Colonic mucosa (tissue), 4 donors: Measurements from ENCODE around the gene TNNI3. TPM values are rescaled to one million over a fixed set of nuclear protein-coding genes. Genes with fewer than 3 reads are reported as not detected.

Experiments used
- DNase-seq: peaks from one replicate; pipeline ENCODE4 v3.0.0-alpha.2; 2020
- H3K27ac ChIP-seq: fragments of 200-600 bp; one replicate; pipeline ENCODE4 v1.8.0; 2021
- H3K27me3 ChIP-seq: fragments of 200-600 bp; one replicate; pipeline ENCODE4 v1.8.0; 2021
- H3K36me3 ChIP-seq: fragments of 200-600 bp; one replicate; pipeline ENCODE4 v1.8.0; 2021
- H3K4me1 ChIP-seq: fragments of 200-600 bp; one replicate; pipeline ENCODE4 v1.8.0; 2021; ENCODE audit warnings: mild to moderate bottlenecking
- H3K4me3 ChIP-seq: fragments of 200-600 bp; one replicate; pipeline ENCODE4 v1.8.0; 2021
- H3K9ac ChIP-seq, 2 donors: one replicate each; pipeline ENCODE4 v1.7.0; 2013; ENCODE audit warnings: control low read depth in 2 of 2, low read depth in 2 of 2, low read length in 2 of 2
- H3K9me3 ChIP-seq: fragments of 200-600 bp; one replicate; pipeline ENCODE4 v1.8.0; 2021
- CTCF ChIP-seq: fragments of 200-600 bp; IDR thresholded peaks from one replicate; pipeline ENCODE4 v1.8.0; 2022; ENCODE audit warnings: antibody characterized with exemption, mild to moderate bottlenecking
- intact Hi-C: fragments of 100-400 bp; cut with DNase I; formaldehyde crosslinking; loops from one replicate; pipeline ENCODE4 v1.14.1; 2022
- total RNA-seq, 2 donors: library from RNA; stranded (reverse); fragmentation: NEBNext Ultra II Directional in 1 of 2; extraction: Animal tissue kit (Norgen Biotek cat#: 25700) in 1 of 2; gene quantifications; one replicate each; pipeline ENCODE4 v1.2.1, GENCODE V29; 2021
- donor health status: healthy.
- donor health status: DM: no; HTN: no; CAD: no.
- donor health status: DM: no; HTN: no; CAD: no.

TNNI3 gene
- total RNA-seq, 2 donors from 2014 or later: 0.64 to 1.2 TPM

DNA sequence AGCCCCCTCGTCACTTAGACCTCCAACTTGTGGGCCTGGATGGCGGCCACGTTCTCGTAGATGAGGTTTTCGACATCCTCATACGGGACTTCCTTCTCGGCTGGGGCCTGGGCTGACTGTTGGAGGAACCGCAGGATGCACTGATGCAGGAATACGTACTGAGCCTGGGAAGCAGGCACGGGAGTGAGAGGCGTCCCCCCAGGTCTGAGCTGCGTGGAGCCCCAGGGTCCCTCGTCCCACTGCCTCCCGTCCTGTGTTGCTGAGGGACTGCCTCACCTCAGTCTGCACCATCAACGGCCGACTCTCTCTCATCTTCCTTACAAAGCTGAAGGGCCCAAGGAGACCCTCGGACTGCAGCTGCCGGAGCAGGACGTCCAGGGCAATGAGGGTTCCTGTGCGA is 24.2 kb upstream of the TNNI3 start:
- no peaks in the 10 kb centered on the region for H3K36me3 ChIP-seq
- no peaks in the 10 kb centered on the region for H3K9me3 ChIP-seq
- H3K4me3 ChIP-seq: no peak overlapping the region
- no peak for TF ChIP-seq CTCF
- no peak overlapping the region for H3K27ac ChIP-seq
- peaks cover 8% of the 10 kb centered on the region for H3K4me1 ChIP-seq
- intact Hi-C loops: no loop called here
- H3K27me3 ChIP-seq: peaks cover 23% of the 10 kb centered on the region
- DNase-seq: no peak
- H3K9ac ChIP-seq: no peak overlapping the region

DNA sequence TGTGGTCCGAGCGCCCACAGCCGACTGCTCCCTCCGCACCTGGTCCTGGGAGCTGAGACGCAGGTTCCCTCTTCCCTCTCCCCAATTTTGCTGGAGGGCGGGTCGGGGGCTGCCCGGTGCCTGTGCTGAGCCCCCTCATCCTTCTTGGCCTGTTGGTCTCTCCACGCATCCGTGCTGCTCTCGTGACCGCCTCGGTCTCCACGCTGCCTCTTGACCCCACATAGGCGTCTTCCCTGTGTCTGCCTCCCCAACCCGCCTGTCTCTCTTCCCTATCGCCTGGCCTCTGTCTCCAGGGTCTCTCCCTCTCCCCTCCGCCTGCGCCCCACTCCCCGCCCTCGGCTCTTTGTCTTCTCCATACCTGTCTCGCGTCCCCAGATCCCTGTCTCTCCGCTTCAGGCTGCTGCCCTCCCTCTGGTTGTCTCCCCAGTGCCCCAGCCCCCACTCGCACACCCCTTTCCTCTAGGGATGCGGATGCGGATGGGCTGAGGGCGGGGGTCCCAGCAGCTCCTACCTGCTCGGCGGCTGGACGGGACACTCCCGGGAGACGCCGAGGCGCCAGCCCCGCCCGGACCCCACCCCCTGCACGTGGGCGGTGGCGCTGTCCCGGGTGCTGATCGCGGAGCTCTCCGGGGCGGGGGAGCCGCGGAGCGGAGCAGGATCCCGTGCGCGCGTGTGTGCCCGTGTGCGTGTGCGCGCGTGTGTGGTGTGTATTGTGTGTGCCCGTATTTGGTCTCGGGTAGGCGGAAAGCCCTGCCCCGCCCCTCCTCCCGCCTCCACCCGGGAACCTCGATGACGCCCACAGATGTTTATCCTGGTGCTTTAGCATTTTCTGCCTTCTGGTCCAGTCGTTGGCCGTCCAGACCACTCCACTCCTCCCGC is 22.3 kb upstream of the TNNI3 start, which contains the start of gene SYT5:
Gene SYT5, minus strand, starts transcription at position 684 of the 879 bp plus-strand sequence. CDS start 1,248 bp downstream, outside the sequence.
- H3K9ac ChIP-seq: no peak within 1 kb of the TSS
- H3K36me3 ChIP-seq: no peaks in the 10 kb centered on the region
- H3K27ac ChIP-seq: no peak within 1 kb of the TSS
- peaks cover 8% of the 10 kb centered on the region for H3K4me1 ChIP-seq
- intact Hi-C loops: no loop called here
- peak within 1 kb of the TSS; percentile 15 for H3K4me3 ChIP-seq
- peak; percentile 62 for DNase-seq
- H3K9me3 ChIP-seq: no peaks in the 10 kb centered on the region
- H3K27me3 ChIP-seq: peaks cover 28% of the 10 kb centered on the region
- no peak for TF ChIP-seq CTCF

DNA sequence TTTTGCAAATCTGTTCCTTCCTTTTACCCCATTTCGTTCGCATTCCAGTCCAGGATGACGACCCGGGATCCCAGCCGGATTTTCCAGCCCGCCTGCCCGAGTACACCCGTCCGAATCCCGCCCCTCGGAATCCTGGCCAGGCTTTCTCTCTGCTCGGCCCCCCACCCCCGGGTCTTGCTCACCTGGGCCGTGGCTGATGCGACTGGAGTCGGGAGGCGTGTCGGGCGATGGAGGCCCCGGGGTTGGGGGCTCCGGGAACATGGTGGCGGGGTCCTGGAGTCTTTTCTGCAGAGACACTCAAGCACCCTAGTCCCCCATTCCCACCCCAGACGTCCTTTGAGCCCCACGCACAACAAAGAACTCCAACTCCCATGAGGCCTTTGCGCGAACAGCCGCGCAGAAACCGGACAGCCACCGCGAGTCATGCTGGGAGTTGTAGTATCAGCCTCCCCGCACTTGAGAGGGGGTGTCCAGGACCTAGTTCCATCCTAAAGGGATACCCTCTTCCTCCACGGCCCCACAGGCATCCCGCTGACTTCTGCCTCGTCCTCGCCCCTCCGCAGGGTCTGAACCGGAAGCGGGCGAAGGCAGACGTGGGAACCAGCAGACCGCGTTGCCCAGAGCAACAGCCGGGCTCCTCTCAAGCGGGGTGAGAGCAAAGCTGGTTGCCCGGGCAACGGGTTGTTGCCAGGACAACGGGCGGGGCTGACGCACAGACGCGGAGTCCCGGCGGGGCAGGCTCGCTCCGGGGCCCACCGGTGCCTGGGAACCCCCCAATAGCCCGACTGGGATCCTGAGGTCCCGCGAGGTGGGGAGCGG is 21.5 kb upstream of the TNNI3 start:
- Histone ChIP-seq H3K27ac (no peak overlapping the region), H3K36me3 (no peaks in the 10 kb centered on the region), H3K27me3 (peaks cover 29% of the 10 kb centered on the region), H3K4me1 (peaks cover 8% of the 10 kb centered on the region), H3K4me3 (peak overlapping the region; percentile 15), H3K9ac (no peak overlapping the region), H3K9me3 (no peaks in the 10 kb centered on the region)
- intact Hi-C loops: no loop called here
- no peak for TF ChIP-seq CTCF
- DNase-seq: peak; percentile 64

- Histone ChIP-seq H3K9me3 (no peaks in the 10 kb centered on the region), H3K4me1 (peaks cover 8% of the 10 kb centered on the region), H3K27me3 (peaks cover 30% of the 10 kb centered on the region), H3K27ac (no peak overlapping the region), H3K4me3 (no peak overlapping the region), H3K36me3 (no peaks in the 10 kb centered on the region), H3K9ac (no peak overlapping the region)
- DNase-seq: no peak
- TF ChIP-seq CTCF: no peak
- intact Hi-C loops: no loop called here
These were observed 18.5 kb upstream of the TNNI3 start for GRCh38 chr19:55176076-55176475.

DNA sequence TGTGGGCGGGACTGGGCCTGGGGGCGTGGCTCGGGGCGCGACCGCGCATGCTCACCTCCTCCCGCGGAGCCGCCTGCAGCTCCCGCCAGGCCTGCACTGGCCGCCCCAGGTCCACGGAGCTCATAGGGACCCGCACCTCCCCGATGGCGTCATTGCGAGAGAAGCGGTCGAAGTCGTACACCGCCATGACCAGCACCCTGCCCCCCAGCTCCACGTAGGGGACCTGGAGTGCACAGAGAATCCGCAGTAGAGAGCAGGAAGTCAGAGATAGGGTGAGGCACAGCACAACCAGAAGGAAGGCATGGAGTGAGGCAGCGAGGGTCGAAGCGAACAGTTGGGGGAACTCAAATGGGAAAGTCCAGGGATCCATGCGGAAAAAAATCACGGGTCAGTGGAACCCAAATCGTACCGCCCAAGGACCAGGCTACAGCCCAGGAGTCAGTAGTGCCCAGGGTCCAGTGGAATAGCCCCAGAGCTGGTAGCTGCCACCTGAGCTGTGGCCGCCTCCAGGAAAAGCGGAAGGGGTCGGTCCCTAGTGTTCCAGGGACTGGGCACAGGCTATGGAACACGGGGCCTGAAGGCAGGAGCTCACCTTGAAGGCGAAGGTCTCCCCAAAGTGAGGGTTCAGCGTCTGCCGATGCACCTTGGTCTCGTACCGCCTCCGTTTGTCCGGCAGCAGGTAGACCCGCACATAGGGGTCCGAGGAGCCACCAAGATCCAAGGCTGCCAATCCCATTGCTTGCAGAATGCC is 17.8 kb upstream of the TNNI3 start:
- no peak overlapping the region for H3K4me3 ChIP-seq
- H3K36me3 ChIP-seq: no peaks in the 10 kb centered on the region
- H3K4me1 ChIP-seq: peaks cover 8% of the 10 kb centered on the region
- DNase-seq: no peak
- no peaks in the 10 kb centered on the region for H3K9me3 ChIP-seq
- no peak overlapping the region for H3K27ac ChIP-seq
- peaks cover 25% of the 10 kb centered on the region for H3K27me3 ChIP-seq
- intact Hi-C loops: no loop called here
- no peak for TF ChIP-seq CTCF
- no peak overlapping the region for H3K9ac ChIP-seq
